Measurements from ENCODE around the gene AIRE. TPM values are rescaled to one million over a fixed set of nuclear protein-coding genes. Genes with fewer than 3 reads are reported as not detected.
A peak's percentile ranks its signal among the peaks of the same experiment; 100 is the strongest.
"Not testable (repeated sequence)": the region's sequence is repeated elsewhere in the genome, so short reads cannot be mapped to it uniquely, and the experiment has no call there.

The AIRE gene
- total RNA-seq, 2 experiments from 2014 or later = not detected

DNA sequence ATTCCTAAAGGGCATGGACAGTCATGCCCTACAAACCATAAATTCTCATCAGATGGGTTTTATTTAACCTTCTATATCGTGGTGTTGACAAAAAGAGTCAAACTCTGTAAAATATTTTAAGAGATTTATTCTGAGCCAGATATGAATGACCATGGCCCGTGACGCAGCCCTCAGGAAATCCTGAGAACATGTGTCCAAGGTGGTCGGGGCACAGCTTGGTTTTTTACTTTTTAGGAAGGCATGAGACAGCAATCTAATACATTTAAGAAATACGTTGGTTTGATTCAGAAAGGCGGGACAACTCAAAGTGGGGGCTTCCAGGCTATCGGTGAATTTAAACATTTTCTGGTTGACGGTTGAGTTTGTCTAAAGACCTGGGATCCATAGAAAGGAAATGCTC lies 57.3 kb downstream of the AIRE start:
- H3K27ac Mint-ChIP-seq; H3K9me3 Mint-ChIP-seq (ENCODE audit: insufficient read depth); H3K36me3 Mint-ChIP-seq (ENCODE audit: low read depth); ATAC-seq; H3K4me3 Mint-ChIP-seq; DNase-seq; POLR2A ChIA-PET: not testable (repeated sequence)
- Mint-ChIP-seq H3K4me1 (ENCODE audit: low read depth) (peaks cover 25% of the 10 kb centered on the region), H3K27me3 (ENCODE audit: low read depth) (peaks cover 11% of the 10 kb centered on the region)
- CTCF ChIA-PET = interaction anchor here (1.6 to 1.8 kb wide), 3 partner anchors 10 to 451 kb away, joined by 4 to 6 read pairs (median 4); partner anchors contain the start of gene TRPM2

DNA sequence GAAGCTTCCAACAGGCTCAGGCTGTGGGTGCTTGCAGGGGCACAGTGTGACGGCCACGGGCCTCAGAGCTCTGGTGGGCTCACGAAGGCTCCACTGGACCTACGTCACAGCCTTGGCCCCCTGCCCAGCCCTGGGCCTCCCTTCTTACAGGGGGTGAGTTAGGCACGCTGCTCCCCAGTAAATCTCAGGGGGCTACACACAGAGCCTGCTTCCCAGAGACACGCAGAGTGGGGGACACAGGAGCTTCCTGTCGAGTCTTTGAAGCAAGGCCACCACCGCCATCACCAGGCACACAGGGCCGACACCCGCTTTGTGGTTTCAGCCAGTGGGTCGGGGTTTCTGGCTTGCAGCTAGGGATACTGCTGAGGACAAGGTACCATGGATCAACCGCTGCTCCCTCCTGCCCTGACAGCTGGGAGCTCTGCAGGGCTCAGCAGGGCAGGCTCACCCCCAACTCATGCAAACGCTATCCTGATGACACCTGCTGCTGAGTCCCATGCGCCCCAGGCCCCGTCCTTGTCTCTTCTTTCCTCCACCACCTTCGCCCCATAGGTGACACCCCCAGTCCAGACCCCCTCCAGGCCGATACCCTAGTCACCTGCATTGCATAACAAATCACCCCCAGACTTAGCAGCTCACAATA lies 59.0 kb downstream of the AIRE start:
- Mint-ChIP-seq H3K9me3 (ENCODE audit: insufficient read depth) (no peaks in the 10 kb centered on the region), H3K4me3 (no peak overlapping the region), H3K4me1 (ENCODE audit: low read depth) (peaks cover 26% of the 10 kb centered on the region), H3K36me3 (ENCODE audit: low read depth) (no peaks in the 10 kb centered on the region), H3K27ac (peak overlapping the region; percentile 33), H3K27me3 (ENCODE audit: low read depth) (peaks cover 15% of the 10 kb centered on the region)
- CTCF ChIA-PET = interaction anchor here (0.8 to 1.8 kb wide), 3 partner anchors 9 to 449 kb away, joined by 3 to 5 read pairs (median 4); partner anchors contain the start of gene TRPM2
- ATAC-seq = no peak
- no peak for DNase-seq
- POLR2A ChIA-PET = interaction anchor here (1.9 kb wide), 1 partner anchor 9 kb away, joined by 4 read pairs; the partner anchor contains the start of gene TRPM2

DNA sequence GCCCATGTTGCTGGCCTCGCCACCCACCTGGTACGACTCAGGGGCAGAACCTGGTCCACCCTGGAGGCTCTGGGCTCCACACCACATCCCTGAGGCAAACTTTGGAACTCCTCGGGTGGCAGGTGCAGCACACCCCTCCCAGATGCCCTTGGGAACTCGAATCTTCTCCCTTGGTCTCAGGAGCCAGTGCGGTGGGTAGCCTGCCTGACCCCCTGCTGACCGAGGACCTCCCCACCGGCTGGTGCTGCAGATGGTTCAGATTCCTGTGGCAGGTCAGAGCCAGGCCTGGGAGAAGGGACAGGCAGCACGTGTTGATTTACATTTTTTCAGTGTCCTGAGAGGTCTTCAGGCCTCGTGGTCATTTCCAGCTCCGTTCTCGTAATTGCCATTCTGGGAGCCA lies 59.8 kb downstream of the AIRE start:
- CTCF ChIA-PET = no interaction called here
- H3K9me3 Mint-ChIP-seq (ENCODE audit: insufficient read depth) = no peaks in the 10 kb centered on the region
- no peak for ATAC-seq

DNA sequence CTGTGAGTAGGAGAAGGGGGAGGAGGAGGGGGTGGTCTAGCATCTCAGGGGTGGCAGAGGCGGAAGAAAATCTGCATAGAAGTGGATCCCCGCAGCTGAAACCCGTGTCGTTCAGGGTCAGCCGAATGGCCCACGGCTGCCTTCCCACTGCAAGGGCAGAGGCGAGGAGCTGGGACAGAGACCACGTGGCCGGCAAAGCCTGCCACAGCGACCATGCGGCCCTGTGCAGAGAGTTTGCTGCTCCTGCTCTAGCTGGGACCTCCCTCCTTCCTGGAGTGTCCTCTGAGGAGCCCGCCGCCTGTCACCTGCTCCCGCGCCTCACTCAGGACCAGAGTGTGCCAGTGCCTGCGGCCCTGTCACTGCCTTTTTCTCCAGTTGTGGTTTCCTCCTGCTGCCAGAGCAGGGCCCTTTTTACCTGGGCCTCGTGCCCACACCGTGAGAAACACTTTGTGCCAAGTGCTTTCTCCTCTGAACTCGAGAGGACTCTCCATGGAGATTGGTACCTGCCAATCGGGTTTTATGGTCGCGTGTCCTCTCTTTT lies 62.3 kb downstream of the AIRE start:
- Mint-ChIP-seq H3K27ac (no peak overlapping the region), H3K27me3 (ENCODE audit: low read depth) (peaks cover 19% of the 10 kb centered on the region), H3K4me3 (no peak overlapping the region), H3K4me1 (ENCODE audit: low read depth) (peaks cover 28% of the 10 kb centered on the region), H3K36me3 (ENCODE audit: low read depth) (peaks cover 3% of the 10 kb centered on the region), H3K9me3 (ENCODE audit: insufficient read depth) (no peaks in the 10 kb centered on the region)
- ATAC-seq (no peak), DNase-seq (no peak)
- POLR2A ChIA-PET = no interaction called here
- CTCF ChIA-PET = no interaction called here

More for the DNA sequence above, 59.8 kb downstream of the AIRE start:
- Mint-ChIP-seq H3K4me1 (ENCODE audit: low read depth) (peaks cover 18% of the 10 kb centered on the region), H3K27ac (no peak overlapping the region), H3K4me3 (no peak overlapping the region), H3K36me3 (ENCODE audit: low read depth) (no peaks in the 10 kb centered on the region), H3K27me3 (ENCODE audit: low read depth) (peaks cover 15% of the 10 kb centered on the region)
- POLR2A ChIA-PET = interaction anchor here (1.9 kb wide), 1 partner anchor 8 kb away, joined by 4 read pairs; the partner anchor contains the start of gene TRPM2
- no peak for DNase-seq

Other genes with a start within 250 kb of the AIRE start
- gene PWP2, start 178.5 kb upstream of the AIRE start, total RNA-seq = 1 to 10 TPM; 2.9 to 8.0 TPM
- 10 to 100 TPM in 1 of 2 experiments, 1 to 10 TPM in 1; 8.2 to 10.6 TPM for gene GATD3, start 152.2 kb upstream of the AIRE start, total RNA-seq
- gene ICOSLG, start 44.9 kb upstream of the AIRE start, total RNA-seq = 1 to 10 TPM; 1.8 to 2.0 TPM
- gene DNMT3L, start 24.0 kb upstream of the AIRE start, total RNA-seq = not detected
- gene PFKL, start 14.2 kb downstream of the AIRE start, total RNA-seq = 100 to 1,000 TPM; 191 to 199 TPM
- gene CFAP410, start 53.5 kb downstream of the AIRE start, total RNA-seq = 10 to 100 TPM; 16.8 to 17.4 TPM
- 10 to 100 TPM; 35.6 to 40.9 TPM for gene TRPM2, start 67.7 kb downstream of the AIRE start, total RNA-seq
- gene LRRC3, start 169.6 kb downstream of the AIRE start, total RNA-seq = 1 to 10 TPM; 3.2 to 3.4 TPM